ENCODE data around the gene CXCR5.

DNA sequence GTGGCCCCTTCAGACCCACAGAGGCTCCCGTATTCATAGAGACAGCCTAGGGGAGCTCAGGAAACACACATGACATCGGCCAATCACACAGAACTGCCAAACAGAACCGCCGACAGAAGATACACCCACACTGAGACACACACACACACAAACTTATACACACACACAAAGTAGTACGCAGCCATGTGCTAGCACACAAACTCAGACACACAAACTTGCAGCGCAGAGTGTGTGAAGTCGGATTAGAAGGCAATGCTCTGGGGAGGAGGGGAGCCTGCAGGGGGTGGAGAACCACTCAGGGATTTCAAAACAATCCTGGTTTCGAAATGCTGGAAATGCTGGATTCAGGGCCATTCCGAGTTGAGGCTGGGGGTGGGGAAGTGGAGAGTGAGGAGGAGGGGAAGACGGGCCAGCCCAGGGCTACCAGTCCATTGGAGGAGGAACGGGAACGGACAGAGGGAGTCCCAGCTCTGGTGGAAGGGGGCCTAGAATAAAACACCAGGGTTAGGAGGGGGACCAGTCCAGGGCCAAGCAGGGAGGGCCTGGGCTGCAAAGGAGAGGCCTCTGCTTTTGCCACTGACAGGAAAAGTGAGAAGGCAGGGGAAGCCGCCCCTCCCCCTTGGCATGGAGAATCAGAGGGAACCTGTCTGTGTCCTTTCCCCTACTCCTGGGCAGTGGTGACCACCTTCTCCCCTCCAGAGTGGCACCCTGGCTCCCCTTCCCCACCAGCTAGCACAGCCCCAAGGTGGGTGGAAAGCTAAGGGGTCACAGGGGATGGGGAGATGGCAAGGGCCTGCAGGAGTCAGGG, 37.6 kb downstream of the CXCR5 start:
- TF ChIP-seq ZNF48 (tag by site-specific recombination; IDR thresholded peaks at IDR 0.05) = no peak
- TF ChIP-seq, protein P1, sequence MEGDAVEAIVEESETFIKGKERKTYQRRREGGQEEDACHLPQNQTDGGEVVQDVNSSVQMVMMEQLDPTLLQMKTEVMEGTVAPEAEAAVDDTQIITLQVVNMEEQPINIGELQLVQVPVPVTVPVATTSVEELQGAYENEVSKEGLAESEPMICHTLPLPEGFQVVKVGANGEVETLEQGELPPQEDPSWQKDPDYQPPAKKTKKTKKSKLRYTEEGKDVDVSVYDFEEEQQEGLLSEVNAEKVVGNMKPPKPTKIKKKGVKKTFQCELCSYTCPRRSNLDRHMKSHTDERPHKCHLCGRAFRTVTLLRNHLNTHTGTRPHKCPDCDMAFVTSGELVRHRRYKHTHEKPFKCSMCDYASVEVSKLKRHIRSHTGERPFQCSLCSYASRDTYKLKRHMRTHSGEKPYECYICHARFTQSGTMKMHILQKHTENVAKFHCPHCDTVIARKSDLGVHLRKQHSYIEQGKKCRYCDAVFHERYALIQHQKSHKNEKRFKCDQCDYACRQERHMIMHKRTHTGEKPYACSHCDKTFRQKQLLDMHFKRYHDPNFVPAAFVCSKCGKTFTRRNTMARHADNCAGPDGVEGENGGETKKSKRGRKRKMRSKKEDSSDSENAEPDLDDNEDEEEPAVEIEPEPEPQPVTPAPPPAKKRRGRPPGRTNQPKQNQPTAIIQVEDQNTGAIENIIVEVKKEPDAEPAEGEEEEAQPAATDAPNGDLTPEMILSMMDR (tag by site-specific recombination; IDR thresholded peaks at IDR 0.05) = no peak
- TF ChIP-seq, protein P2, sequence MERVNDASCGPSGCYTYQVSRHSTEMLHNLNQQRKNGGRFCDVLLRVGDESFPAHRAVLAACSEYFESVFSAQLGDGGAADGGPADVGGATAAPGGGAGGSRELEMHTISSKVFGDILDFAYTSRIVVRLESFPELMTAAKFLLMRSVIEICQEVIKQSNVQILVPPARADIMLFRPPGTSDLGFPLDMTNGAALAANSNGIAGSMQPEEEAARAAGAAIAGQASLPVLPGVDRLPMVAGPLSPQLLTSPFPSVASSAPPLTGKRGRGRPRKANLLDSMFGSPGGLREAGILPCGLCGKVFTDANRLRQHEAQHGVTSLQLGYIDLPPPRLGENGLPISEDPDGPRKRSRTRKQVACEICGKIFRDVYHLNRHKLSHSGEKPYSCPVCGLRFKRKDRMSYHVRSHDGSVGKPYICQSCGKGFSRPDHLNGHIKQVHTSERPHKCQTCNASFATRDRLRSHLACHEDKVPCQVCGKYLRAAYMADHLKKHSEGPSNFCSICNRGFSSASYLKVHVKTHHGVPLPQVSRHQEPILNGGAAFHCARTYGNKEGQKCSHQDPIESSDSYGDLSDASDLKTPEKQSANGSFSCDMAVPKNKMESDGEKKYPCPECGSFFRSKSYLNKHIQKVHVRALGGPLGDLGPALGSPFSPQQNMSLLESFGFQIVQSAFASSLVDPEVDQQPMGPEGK (tag by site-specific recombination; IDR thresholded peaks at IDR 0.05) = peak; percentile 49
- no peak for TF ChIP-seq MYNN (tag by site-specific recombination; IDR thresholded peaks at IDR 0.05; ENCODE audit: borderline replicate concordance)
- TF ChIP-seq ZBTB20 (tag by site-specific recombination; IDR thresholded peaks at IDR 0.05) = peak; percentile 62
- TF ChIP-seq ZBTB21 (tag by site-specific recombination; IDR thresholded peaks at IDR 0.05) = no peak
